ENCODE data around the gene MRAP. TPM values are rescaled to one million over a fixed set of nuclear protein-coding genes. Genes with fewer than 3 reads are reported as not detected.
"Not testable (repeated sequence)": the region's sequence is repeated elsewhere in the genome, so short reads cannot be mapped to it uniquely, and the experiment has no call there.

MRAP gene
- total and polyA plus RNA-seq, 10 of the 15 experiments (the other 5 are each of a cell fraction or from before 2014, with no cell fraction given) = 0.34 to 1.2 TPM; not detected in 8

DNA sequence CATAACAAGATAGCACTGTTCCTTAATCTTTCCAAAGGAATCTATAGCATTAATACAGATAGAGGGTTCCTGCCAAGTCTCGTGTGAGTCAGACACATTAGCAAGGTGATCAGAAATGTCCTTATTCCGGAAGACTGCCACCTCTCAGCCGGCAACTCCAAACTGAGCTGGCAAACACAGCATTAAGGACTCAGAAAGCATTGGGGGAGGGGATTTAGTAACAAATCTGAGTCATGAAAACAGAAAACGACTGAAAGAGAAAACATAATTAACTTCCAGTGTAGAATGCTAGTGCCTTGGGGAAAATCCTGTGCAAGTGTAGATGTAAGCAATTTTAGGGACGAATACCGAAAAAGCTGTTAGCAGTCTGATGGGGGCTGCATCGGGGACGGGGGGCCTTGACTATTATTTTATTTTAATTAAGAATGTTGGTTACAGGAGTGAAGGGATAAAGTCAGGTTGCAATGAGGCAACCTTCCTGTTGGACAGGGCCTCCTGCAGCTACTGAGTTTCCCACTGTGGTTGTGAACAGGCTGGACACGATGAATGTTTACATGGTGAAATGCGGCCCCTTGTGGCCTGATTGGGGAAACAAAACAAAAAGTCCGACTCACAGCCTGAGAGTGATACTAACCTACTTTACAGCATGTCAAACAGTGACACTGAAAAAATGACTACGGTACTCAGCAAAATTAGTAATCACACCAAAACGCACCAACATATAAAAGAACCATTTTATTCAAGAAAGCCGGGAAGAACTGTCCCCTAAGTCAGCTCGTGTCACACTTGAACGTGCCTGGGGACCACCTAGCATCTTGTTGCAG lies 40.5 kb upstream of the MRAP start (continued):
- TF ChIP-seq, protein P1, sequence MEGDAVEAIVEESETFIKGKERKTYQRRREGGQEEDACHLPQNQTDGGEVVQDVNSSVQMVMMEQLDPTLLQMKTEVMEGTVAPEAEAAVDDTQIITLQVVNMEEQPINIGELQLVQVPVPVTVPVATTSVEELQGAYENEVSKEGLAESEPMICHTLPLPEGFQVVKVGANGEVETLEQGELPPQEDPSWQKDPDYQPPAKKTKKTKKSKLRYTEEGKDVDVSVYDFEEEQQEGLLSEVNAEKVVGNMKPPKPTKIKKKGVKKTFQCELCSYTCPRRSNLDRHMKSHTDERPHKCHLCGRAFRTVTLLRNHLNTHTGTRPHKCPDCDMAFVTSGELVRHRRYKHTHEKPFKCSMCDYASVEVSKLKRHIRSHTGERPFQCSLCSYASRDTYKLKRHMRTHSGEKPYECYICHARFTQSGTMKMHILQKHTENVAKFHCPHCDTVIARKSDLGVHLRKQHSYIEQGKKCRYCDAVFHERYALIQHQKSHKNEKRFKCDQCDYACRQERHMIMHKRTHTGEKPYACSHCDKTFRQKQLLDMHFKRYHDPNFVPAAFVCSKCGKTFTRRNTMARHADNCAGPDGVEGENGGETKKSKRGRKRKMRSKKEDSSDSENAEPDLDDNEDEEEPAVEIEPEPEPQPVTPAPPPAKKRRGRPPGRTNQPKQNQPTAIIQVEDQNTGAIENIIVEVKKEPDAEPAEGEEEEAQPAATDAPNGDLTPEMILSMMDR (IDR thresholded peaks at IDR 0.05 in 2 of 3, conservative IDR thresholded peaks at IDR 0.05 in 1 of 3; ENCODE audit: control insufficient read depth in 2 of 3, extremely low read depth in 1 of 3, insufficient read depth in 1 of 3, low read depth in 3 of 3, low read length in 3 of 3) = peak; percentile 62 to 90 (median 78); a peak in 5 of 6 replicates

GRCh38 chr21:32258786-32259048 lies 39.9 kb upstream of the MRAP start:
- FAIRE-seq; H3K27me3 ChIP-seq (replicated peaks in 1 of 2; ENCODE audit: control insufficient read depth in 2 of 2, insufficient read depth in 2 of 2, low read length in 1 of 2); BruUV-seq (replicated peaks); H3K4me1 ChIP-seq (ENCODE audit: control insufficient read depth, insufficient read depth, low read length); DNase-seq (ENCODE audit: low read depth, low spot score); H3K4me2 ChIP-seq (ENCODE audit: control insufficient read depth, insufficient read depth); H3K9me3 ChIP-seq (replicated peaks; ENCODE audit: control insufficient read depth, insufficient read depth, low read length); POLR2A ChIA-PET; H3K4me3 ChIP-seq; H3K9ac ChIP-seq (ENCODE audit: control insufficient read depth, insufficient read depth, low read length); H3K79me2 ChIP-seq (ENCODE audit: control insufficient read depth, insufficient read depth, low read length); H4K20me1 ChIP-seq (ENCODE audit: control insufficient read depth, insufficient read depth); H2AFZ ChIP-seq (ENCODE audit: control insufficient read depth, low read depth, low read length); H3K27ac ChIP-seq (ENCODE audit: control insufficient read depth, insufficient read depth); H3K36me3 ChIP-seq (ENCODE audit: control insufficient read depth in 2 of 2, insufficient read depth in 2 of 2, low read length in 1 of 2); ATAC-seq: not testable (repeated sequence)
- ChIA-PET CTCF (interaction anchor here (0.6 to 2.8 kb wide), 13 partner anchors 11 to 635 kb away, joined by 3 to 27 read pairs (median 4); no protein-coding TSS in a partner anchor), SMC1A (ENCODE audit: uncharacterized antibody, unreplicated experiment) (interaction anchor here (1.0 to 3.7 kb wide), 4 partner anchors 11 to 473 kb away, joined by 3 to 14 read pairs (median 4); no protein-coding TSS in a partner anchor), RAD21 (ENCODE audit: unreplicated experiment) (interaction anchor here (0.9 to 1.9 kb wide), 5 partner anchors 162 to 479 kb away, joined by 3 to 9 read pairs (median 5); no protein-coding TSS in a partner anchor)
- intact Hi-C loops (cut with micrococcal nuclease; ENCODE audit: unreplicated experiment) = loop anchor here (1.0 to 10.0 kb wide), 4 partner anchors 184 to 472 kb away; no protein-coding TSS in a partner anchor
- 51% methylated on average over 5 of the region's 5 CpGs for WGBS (ENCODE audit: insufficient coverage, insufficient replicate concordance, low lambda C conversion rate, missing lambda C conversion rate)
- in situ Hi-C loops (cut with MboI) = loop anchor here (10.0 kb wide), 1 partner anchor 484 kb away; no protein-coding TSS in a partner anchor
